ENCODE results near the gene NFYC.

The NFYC gene

DNA sequence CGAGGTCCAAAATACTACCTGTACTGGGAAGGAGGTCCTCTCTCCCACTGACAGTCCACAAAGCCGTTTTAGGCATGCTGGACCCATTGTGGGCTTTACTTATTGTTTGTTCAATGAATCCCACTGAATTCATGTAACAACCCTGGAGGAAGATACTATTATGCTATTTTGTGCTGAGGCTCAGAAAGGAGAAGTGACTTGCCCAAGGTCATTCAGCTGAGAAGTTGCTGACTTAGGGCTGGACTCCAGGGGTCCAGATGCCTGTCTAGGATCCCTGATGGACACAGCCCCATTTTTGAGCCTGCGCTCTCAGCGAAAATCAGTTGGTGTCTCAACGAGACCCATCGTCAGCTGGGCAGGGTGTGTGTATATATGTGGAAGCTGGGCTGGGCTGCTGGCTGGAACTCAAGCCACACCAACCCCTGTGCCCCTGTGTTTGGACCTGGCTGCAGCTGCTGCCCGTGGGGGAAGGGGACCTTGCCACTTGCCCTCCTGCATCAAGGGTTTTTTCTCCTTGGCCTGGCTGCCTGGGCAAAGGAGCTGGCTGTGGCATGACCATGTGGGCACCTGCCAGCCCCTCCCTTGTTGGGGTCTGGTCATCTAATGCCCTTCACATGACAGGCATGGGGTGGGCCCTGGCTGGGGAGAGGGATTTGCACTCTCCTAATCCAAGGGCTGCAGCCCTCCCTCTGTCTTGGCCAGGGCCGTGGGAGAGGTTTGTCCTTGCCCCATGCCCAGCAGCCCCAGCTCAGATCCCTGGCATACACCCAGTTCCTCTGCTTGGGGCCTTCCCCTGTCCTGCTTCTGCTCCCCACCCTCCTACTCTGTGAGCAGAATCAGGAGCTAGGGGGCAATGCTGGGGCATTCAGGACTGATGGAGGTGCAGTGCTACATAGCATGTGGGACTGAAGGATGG lies 107.1 kb downstream of the NFYC start:
- no peak for DNase-seq

DNA sequence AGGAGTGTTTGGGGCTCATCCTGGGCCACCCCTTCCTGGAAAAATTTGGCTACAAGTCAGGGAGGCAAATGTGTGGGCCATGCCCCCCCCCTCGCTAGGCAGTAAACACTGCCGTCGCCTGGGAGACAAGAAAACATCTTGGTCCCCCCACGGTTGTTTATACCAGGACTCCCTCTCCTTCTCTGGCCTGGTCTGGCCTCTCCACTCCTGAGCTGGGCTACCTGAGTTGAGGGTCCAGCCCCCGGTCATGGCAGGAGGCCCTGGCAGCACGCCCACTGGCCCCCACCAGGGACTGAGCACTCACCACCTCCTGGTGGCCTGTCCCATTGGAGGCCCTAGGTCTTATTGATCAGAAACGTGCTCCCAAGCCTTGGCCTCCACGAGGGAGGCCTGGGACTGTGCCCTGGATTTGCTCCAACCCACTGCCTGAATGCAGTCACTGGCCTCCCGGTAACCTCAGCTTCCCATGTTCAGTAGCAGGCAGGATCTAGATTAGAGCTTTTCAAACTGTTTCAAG lies 107.9 kb downstream of the NFYC start:
- DNase-seq: no peak

DNA sequence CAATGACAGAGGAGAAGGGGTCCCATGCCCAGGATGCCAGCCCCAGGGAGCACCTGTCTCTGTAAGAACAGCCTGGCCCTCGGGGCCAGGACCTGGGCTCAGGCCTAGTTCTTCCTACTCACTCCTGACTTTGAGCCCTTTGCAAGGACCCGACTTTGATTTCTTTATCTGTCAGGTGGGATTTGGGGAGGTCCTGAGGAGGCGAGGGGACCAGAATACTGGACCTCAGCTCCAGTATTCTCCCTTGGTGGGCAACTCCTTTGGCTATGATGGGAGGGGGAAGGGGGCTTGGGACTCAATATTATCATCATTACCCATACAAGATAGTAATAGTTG lies 110.2 kb downstream of the NFYC start:
- no peak for DNase-seq

DNA sequence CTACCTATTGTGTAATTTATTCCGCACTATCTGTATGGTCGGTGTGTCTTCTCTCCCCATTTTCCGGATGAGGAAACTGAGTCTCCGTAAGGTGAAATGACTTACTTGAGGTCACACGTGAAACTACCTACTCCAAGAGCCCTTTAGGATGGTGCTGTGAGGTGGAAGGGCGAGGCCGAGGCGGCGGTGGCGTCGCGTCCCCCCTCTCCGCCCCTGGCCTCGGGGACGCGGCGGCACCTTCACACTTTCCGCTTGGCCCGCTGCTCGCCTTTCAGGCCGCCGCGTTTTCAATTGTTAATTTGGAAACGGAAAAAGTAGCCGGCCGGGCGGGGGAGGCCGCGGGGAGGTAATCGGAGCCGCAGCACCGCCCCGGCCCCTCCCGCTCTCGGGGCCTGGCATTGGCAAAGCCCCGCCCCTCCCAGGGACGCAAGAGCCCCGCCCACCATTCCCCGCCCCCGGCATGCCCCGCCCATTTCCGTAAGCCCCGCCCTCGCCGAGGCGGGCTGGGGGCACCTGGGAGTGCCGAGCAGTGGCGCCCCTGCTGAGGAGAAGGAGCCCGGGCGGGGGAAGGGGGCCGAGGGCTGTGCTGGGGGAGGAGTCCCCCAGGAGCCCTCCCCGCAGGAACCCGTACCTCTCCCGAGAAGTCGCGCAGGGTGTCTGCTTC lies 110.7 kb downstream of the NFYC start:
- DNase-seq: peak; percentile 90

DNA sequence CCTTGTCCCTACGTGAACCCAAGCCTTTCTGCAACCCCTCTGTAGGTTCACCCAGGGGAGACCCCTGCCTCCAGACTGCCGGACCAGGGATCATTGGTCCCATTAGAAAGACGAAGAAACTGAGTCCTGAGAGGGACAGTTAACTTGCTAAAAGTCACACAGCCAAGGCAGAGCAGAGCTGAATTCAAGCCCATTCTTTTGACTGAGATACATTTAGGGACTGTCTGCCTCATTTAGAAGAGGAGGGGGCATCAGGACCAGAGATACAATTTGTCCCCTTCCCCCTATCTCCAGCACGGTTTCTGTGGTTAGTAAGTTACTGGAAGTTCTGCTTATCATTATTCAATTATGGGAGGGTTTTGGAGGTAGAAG lies 111.2 kb downstream of the NFYC start:
- DNase-seq: no peak

DNA sequence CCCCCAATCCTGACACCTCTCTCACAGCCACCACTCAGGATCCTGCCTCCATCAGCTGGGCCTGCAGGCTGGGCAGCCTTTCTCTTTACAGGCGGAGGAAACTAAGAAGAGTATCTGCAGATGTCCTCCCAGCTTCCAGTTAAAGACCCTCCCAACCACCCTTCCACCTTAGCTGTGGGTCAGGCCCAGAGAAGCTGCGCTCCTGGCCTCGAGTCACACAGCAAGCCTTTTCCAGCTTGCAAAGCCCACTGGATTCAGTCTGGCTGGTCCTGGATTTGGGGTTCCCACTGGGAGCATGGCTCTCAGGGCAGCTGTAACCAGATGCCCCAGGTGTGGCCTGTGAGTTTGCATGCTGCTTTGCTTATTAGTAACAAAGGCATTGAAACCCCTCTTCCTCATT lies 111.9 kb downstream of the NFYC start:
- DNase-seq: no peak

DNA sequence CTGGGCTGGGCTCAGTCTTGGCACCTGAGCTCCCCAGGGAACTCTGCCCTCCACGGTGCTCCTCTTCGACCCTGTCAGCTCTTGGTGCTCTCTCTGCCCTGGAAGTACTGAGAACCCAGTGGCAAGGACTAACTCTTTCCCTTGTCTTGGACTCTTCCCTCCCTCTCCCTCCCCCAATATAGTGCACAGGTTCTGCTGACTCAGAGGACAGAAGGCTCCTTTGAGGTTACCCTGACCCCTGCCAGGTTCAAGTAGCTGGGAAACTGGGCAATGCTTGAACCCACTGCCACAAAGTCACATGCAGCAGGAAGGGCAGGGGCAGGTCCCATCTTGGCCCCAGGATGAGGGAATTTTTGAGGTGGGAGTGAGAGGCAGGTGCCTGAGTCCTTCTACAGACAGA lies 112.4 kb downstream of the NFYC start:
- DNase-seq: no peak

DNA sequence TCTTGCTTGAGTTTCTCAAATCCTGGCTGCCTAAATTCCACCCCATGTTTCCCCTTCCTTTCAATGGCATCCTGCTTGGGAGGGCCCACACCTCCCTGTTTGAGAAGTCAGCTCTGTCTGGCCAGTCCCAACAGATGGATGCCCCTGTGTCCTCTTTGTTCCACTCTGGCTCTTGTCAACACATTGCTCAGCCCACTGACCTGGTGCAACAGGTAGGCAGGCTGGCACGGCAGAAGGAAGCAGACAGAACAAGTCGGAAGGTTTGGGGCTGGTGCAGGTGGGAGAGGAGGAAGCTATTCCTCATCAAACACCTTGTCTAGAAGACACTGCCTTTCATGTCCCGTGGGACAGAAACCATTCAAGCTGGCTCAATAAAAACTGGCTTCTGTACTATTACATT lies 114.7 kb downstream of the NFYC start:
- no peak for DNase-seq

DNA sequence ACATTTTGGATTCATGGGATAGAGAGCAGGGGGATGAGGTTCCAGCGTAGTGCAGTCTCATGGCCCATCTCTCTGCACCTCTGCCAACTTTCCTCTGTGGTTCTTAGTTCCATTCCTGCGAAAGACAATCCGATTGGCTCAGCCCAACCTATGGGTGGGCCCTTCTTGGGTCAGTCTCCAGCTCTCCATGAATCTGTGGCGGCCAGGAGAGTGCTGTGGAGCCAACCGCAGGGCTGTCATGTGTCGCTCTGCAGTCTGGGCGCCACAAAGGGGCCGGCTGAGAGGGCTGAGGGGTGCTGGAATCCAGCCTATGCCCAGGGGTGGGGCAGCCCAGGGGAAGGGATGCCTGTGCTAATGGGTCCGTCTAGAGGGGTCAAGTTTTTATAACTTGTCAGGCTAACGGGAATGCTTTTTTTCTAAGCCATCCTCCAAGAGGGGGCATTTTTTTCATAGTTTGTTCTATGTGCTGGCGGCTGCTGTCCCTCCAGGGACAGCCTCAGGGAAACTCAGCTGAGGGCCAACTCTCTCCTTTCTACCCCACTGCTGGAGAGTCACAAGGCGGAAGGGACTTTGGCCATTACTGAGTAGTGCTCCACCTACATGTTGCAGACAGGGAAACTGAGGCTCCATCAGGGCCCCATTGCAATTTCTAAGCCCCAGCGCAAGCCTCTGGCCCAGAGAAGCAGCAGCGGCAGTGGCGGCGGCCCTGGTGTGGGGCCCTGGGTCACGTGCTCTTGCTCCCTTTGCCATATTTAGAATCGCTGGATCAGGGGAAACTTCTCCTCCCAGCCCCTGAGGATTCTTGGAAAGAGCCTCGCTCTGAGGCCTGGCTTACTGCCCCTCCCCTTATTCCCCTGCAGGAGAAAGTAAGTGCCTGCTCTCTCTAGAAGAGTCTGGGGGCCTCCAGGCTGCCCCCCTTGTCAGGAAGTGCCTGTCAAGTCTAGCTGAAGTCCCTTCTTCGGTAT lies 115.5 kb downstream of the NFYC start:
- DNase-seq: no peak

DNA sequence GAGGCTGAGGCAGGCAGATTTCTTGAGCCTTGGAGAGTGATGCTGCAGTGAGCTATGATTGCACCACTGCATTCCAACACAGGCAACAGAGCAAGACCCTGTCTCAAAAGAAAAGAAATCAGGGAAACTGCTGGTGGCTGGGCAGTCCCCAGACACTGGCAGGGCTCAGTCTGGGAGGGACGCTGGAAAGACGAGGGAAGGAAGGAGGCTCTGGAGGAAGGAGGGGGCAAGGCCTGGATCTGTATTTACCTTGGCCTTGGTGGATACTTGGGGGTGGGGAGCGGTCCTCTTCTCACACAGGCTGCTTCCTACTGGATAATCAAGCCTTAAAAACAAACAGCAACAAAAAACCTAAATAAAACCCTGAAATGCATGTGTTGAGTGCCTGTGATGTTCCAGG lies 116.5 kb downstream of the NFYC start:
- no peak for DNase-seq

DNA sequence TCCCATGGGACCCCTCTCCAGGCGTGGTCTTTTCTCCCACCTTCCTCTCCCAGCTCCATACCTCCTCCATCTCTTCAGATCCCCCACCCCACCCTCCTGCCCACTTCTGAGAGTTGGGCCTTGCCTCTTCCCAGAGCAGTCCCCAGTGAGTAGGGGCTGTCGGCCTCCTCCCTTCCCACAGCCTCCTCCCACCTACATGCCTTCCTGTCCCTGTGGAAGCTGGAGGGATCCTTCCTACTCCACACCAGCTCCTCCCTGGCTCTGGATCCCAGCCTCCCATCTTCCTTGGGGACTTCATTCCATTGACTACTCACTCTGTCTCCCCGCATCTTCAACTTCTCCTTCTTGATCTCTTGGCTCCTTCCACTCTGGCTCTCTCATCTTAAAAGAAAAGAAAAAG lies 116.9 kb downstream of the NFYC start:
- no peak for DNase-seq

DNA sequence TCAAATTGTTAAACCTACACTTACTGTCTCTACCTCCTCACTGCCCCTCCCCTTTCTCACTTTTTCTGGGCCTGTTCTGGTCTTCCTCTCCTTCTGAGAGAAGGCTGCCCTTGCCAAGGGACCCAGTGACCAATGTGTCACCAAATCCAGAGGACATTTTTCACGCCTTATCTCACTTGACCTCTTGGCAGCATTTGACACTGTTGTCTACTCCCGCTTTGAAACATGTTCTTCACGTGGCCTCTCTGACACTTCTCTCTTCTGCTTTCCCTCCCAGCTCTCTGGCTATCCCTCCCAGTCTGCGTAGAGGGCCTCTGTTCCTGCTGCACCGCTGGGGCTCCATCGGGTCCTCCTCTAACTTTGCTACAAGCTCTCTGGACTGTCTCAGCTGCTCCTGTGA lies 117.4 kb downstream of the NFYC start:
- DNase-seq: no peak

DNA sequence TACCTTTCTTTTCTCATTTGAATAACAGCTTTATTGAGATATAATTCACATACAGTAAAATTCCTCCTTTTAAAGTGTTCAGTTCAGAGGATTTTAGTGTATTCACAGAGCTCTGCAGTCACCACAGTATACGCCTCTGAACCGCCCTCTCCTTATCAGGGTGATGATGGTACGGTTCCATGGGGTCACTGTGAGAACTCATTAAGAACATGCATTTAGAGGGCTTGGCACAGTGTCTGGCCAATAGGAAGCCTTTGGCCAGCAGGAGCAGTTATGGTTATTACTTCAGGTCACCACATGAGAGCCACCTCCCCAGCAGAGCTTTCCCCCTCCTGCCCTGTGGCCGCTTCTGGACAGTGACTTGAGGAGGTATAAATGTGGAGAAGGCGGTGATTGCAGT lies 119.4 kb downstream of the NFYC start:
- no peak for DNase-seq

DNA sequence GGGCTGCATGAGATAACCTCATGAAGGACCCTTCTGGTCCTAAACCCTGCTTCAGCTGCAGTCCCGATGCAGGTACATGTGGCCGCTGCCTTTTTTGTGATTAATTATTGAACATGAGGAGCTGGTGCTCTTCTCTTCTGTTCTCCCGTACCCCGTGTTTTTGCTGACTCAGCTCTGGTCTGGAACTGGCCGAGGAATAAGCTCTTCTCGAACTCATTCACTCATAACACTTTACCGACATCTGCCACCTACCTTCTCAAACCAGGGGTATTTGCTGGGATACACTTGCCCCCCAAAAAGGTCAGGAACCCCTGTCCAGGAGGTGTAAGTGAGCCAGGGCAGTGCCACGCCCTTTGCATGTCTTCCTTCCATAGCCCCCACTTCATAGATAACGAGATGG lies 123.9 kb downstream of the NFYC start:
- DNase-seq: no peak

DNA sequence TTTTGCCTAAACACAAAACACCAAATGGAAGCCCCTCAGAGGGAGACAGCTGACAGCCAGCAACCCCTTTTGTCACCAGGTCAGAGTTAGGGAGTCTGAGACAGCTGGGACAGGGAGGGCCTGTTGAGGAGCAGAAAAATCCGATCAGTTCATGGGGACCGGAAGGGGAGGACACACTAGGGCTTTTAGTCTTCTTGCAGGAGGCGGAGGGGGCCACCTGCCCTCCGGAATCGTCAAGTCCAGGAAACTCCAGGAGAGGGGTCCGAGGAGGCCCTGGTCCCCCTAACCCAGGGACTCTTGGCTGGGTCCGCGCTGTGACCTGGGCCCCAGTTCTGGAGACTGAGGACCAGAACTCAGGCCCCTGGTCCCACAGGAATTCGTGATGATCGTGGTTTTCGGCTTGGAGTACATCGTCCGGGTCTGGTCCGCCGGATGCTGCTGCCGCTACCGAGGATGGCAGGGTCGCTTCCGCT lies 126.3 kb downstream of the NFYC start:
- no peak for DNase-seq

DNA sequence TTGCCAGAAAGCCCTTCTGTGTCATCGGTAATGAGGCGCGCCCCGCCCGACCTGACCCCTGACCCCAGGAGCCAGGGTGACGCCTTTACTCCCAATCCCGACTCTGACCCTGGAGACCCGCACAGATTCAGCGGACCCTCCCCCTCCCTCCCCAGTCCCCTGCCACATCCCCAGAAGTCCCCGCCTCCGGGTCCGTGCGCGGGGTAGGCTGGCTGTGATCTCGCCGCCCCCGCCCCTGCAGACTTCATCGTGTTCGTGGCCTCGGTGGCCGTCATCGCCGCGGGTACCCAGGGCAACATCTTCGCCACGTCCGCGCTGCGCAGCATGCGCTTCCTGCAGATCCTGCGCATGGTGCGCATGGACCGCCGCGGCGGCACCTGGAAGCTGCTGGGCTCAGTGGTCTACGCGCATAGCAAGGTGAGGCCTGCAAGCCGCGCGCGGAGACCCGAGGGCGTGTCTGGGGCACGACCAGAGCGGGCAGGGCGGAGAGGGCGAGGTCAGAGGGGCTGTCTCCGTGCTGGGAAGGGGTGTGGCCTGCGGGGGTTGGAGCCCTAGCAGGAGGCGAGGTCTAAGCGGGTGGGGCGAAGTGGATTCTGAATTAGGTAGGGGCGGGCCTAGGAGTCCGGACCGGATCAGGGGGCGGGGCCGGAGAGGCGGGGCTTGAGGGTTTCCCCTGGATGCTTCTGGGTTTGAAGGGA lies 126.9 kb downstream of the NFYC start:
- peak; percentile 94 for DNase-seq

DNA sequence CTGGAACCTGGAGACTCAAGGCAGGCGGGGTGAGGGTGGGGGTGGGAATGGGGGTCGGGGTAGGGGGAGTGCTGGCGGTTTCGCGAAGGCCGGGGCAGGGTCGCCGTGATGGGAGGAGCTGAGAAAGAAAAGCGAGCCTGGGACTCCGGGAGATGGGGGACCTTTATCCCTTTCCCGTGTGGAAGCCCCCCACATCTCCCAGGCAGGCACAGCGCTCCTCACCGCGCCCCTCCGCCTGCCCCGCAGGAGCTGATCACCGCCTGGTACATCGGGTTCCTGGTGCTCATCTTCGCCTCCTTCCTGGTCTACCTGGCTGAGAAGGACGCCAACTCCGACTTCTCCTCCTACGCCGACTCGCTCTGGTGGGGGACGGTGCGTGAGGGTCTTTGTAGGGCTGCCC lies 127.6 kb downstream of the NFYC start:
- no peak for DNase-seq

DNA sequence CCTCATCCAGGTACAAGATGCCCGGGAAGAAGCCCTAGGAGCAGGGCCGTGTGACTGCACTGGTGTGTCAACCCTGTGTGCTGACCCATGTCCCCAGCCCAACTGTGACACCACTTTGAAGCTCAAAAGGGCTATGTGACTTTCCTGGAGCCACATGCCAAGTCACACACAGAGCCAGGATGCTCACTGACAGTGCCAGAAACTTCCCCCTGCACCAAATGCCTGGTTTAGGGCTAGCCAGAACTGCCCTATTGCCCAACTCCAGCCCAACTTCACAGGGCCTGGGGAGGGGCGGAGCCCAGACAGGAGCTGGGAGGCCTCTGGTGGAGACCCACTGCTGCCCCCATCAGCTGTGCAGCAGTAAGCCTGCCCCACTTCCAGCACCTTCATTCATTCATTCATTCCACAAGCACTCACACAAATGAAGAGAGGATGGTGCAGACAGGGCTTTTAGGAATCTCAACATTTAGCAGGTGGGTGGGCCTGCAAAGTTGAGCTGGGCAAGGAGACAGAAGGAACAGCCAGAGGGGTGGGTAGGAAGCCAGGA lies 128.8 kb downstream of the NFYC start:
- no peak for DNase-seq

All from CD4-positive, alpha-beta T cell treated with Interleukin-17A for 4 hours (primary cell).